Mesenchymal stem cell (in vitro differentiated cells and primary cell): Measurements from ENCODE around the gene GTPBP3.

Source experiments
- DNase-seq: peaks from one replicate; pipeline ENCODE4 v3.0.0-alpha.2; 2013
- H2AFZ ChIP-seq: one replicate; pipeline ENCODE4 v1.6.1; 2013; ENCODE audit warnings: low read depth, mild to moderate bottlenecking, control low read depth, inconsistent platforms, low read length, moderate library complexity
- H2AK5ac ChIP-seq: 2 replicates; pipeline ENCODE4 v1.6.1; 2013; ENCODE audit warnings: low read length, moderate library complexity, mild to moderate bottlenecking, inconsistent platforms; ENCODE audit not compliant: severe bottlenecking
- H2BK120ac ChIP-seq: one replicate; pipeline ENCODE4 v1.6.1; 2013; ENCODE audit warnings: low read depth, mild to moderate bottlenecking, inconsistent platforms, low read length, moderate library complexity
- H2BK12ac ChIP-seq, 2 experiments: one replicate each; pipeline ENCODE4 v1.6.1; 2013; ENCODE audit warnings: inconsistent platforms in 2 of 2, low read length in 2 of 2, mild to moderate bottlenecking in 2 of 2, moderate library complexity in 2 of 2, control low read depth in 1 of 2
- H2BK15ac ChIP-seq: one replicate; pipeline ENCODE4 v1.6.1; 2013; ENCODE audit warnings: mild to moderate bottlenecking, low read depth, inconsistent platforms; ENCODE audit not compliant: poor library complexity, severe bottlenecking
- H2BK5ac ChIP-seq: 2 replicates; pipeline ENCODE4 v1.6.1; 2013; ENCODE audit warnings: low read depth, mild to moderate bottlenecking, low read length, control low read depth, inconsistent platforms; ENCODE audit not compliant: poor library complexity, severe bottlenecking
- H3K14ac ChIP-seq, 2 experiments: one replicate each; pipeline ENCODE4 v1.6.1; 2013; ENCODE audit warnings: inconsistent platforms in 2 of 2, low read length in 2 of 2, control low read depth in 1 of 2, mild to moderate bottlenecking in 1 of 2, moderate library complexity in 1 of 2
- H3K18ac ChIP-seq, 2 experiments: one replicate each; pipeline ENCODE4 v1.6.1; 2013; ENCODE audit warnings: inconsistent platforms in 2 of 2, low read length in 2 of 2, control low read depth in 1 of 2, low read depth in 1 of 2, mild to moderate bottlenecking in 1 of 2
- H3K23ac ChIP-seq, 2 experiments: one replicate each; pipeline ENCODE4 v1.6.1; 2013; ENCODE audit warnings: inconsistent platforms in 2 of 2, low read length in 2 of 2, mild to moderate bottlenecking in 2 of 2, moderate library complexity in 2 of 2, control low read depth in 1 of 2
- H3K27ac ChIP-seq: 2 replicates; pipeline ENCODE4 v1.5.1; 2013; ENCODE audit warnings: mild to moderate bottlenecking, moderate library complexity, low read length, control low read depth, inconsistent platforms; ENCODE audit not compliant: poor library complexity, severe bottlenecking
- H3K27me3 ChIP-seq, 2 experiments: 2 replicates each; pipeline versions ENCODE4 v1.6.1 to v1.7.0; 2013; ENCODE audit warnings: low read length in 2 of 2, mild to moderate bottlenecking in 2 of 2, moderate library complexity in 2 of 2, control low read depth in 1 of 2, inconsistent platforms in 1 of 2; ENCODE audit not compliant: control insufficient read depth in 1 of 2, insufficient read depth in 1 of 2
- H3K36me3 ChIP-seq, 2 experiments: 2 replicates each; pipeline versions ENCODE4 v1.6.1 to v1.7.0; 2013; ENCODE audit warnings: low read length in 2 of 2, control low read depth in 1 of 2, inconsistent platforms in 1 of 2, low read depth in 1 of 2, mild to moderate bottlenecking in 1 of 2; ENCODE audit not compliant: insufficient read depth in 2 of 2, control insufficient read depth in 1 of 2
- H3K4ac ChIP-seq, 2 experiments: one replicate each; pipeline ENCODE4 v1.6.1; 2013; ENCODE audit warnings: inconsistent platforms in 2 of 2, low read length in 2 of 2, mild to moderate bottlenecking in 2 of 2, moderate library complexity in 2 of 2, control low read depth in 1 of 2, low read depth in 1 of 2
- H3K4me1 ChIP-seq: 2 replicates; pipeline ENCODE4 v1.6.1; 2013; ENCODE audit warnings: low read depth, low read length, control low read depth; ENCODE audit not compliant: control insufficient read depth, insufficient read depth
- H3K4me2 ChIP-seq: 2 replicates; pipeline ENCODE4 v1.6.1; 2013; ENCODE audit warnings: low read length, mild to moderate bottlenecking, inconsistent platforms; ENCODE audit not compliant: poor library complexity, severe bottlenecking
- H3K4me3 ChIP-seq, 2 experiments: 2 replicates each; pipeline versions ENCODE4 v1.5.1 to v1.7.0; 2013; ENCODE audit warnings: low read length in 2 of 2, mild to moderate bottlenecking in 2 of 2, control low read depth in 1 of 2, low read depth in 1 of 2; ENCODE audit not compliant: insufficient read depth in 1 of 2
- H3K79me1 ChIP-seq: replicated peaks from 2 replicates; pipeline ENCODE4 v1.6.1; 2013; ENCODE audit warnings: mild to moderate bottlenecking, control low read depth, low read length, inconsistent platforms; ENCODE audit not compliant: poor library complexity, severe bottlenecking
- H3K9ac ChIP-seq: 2 replicates; pipeline ENCODE4 v1.7.0; 2013; ENCODE audit warnings: mild to moderate bottlenecking, low read length, moderate library complexity
- H3K9me3 ChIP-seq: 2 replicates; pipeline ENCODE4 v1.7.0; 2013; ENCODE audit warnings: mild to moderate bottlenecking, low read length; ENCODE audit not compliant: control insufficient read depth
- H4K8ac ChIP-seq: one replicate; pipeline ENCODE4 v1.6.1; 2013; ENCODE audit warnings: inconsistent platforms, mild to moderate bottlenecking, low read length, moderate library complexity
- H4K91ac ChIP-seq: one replicate; pipeline ENCODE4 v1.6.1; 2013; ENCODE audit warnings: mild to moderate bottlenecking, low read length, inconsistent platforms
- WGBS: methylation state at CpG from one replicate; pipeline ENCODE4 v1.1.7; 2013; ENCODE audit warnings: mixed read lengths; 5-methylcytosine and 5-hydroxymethylcytosine counted together

GTPBP3 gene

DNA sequence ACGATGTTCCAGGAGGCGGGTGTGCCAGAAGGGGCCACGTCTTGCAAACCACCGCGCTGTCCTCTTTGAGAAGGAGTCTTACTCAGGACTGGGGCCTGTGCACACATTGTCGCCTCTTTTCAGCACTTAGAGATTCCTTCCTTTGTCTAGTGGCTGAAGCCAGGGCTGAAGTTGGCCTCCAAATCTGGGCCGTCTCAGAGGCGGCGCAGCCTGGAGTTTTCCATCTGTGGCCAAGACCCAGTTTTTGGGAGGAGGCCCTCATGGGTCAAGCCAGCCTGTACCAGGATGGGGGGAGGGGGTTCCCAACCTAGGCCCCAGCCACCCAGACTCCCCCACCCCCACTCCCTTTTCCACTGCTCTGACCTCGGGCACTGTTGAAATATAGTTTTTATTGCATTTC is 14.5 kb upstream of the GTPBP3 start:
- Histone ChIP-seq H3K14ac (no peak overlapping the region), H2BK5ac (no peak overlapping the region), H4K8ac (no peak overlapping the region), H3K79me1 (peaks cover 26% of the 10 kb centered on the region), H3K4me1 (peaks cover 21% of the 10 kb centered on the region), H3K27ac (no peak overlapping the region), H3K4me3 (no peak overlapping the region), H3K4ac (no peak overlapping the region), H3K9ac (peak overlapping the region; percentile 17), H3K27me3 (no peaks in the 10 kb centered on the region), H2BK15ac (no peak overlapping the region), H3K4me2 (no peak overlapping the region), H2BK12ac (no peak overlapping the region), H2AFZ (no peak overlapping the region), H2AK5ac (no peak overlapping the region), H3K23ac (no peak overlapping the region), H4K91ac (no peak overlapping the region), H3K9me3 (no peaks in the 10 kb centered on the region), H2BK120ac (no peak overlapping the region), H3K18ac (no peak overlapping the region), H3K36me3 (peaks cover 36 to 70% of the 10 kb centered on the region in 2 experiments)
- no peak for DNase-seq
- 93% methylated on average over 6 of the region's 10 CpGs for WGBS

DNA sequence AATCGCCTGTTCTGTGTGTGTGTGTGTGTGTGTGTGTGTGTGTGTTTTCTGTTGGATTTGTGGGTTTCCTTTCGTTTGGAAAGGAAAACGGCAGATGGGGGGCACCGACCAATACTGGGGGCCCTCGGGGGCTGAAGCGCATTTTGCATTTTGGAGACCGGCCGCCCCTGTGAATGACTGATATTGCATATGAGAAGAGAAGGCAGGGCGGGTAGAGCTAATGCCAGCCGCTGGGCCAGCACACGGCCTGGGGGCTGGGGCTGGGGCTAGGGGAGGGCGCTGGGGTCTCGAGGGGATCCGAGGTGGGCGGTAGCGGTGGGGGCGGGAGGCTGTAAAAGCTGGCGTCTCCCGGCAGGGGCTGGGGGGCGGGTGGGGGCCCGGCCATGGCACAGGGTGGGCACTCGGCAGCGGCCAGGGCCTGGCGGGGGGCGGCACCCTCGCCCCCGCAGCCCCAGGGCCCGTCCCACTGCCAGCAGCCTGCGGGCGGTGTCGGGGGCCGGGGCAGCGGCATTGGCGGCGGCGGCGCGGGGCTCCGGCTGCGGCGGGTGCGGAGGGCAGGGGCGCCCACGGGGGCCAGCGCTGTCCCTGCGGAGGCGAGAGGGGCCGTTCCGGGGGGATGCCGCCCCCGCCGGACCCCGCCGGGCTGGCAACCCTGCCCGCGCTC is 13.9 kb upstream of the GTPBP3 start:
- H2BK5ac ChIP-seq = no peak overlapping the region
- no peak overlapping the region for H2BK120ac ChIP-seq
- peaks cover 36 to 66% of the 10 kb centered on the region in 2 experiments for H3K36me3 ChIP-seq
- H3K18ac ChIP-seq = no peak overlapping the region
- H3K27ac ChIP-seq = no peak overlapping the region
- H3K4me3 ChIP-seq = no peak overlapping the region
- no peak overlapping the region for H4K91ac ChIP-seq
- H2BK12ac ChIP-seq = no peak overlapping the region
- H3K23ac ChIP-seq = no peak overlapping the region
- 97% methylated on average over 46 of the region's 56 CpGs for whole genome bisulfite sequencing
- peaks cover 26% of the 10 kb centered on the region for H3K4me1 ChIP-seq
- no peak overlapping the region for H4K8ac ChIP-seq
- H3K4ac ChIP-seq = no peak overlapping the region
- H2AFZ ChIP-seq = no peak overlapping the region
- no peak overlapping the region for H3K9ac ChIP-seq
- no peak for DNase-seq
- H3K79me1 ChIP-seq = peaks cover 25% of the 10 kb centered on the region
- no peak overlapping the region for H3K4me2 ChIP-seq
- no peak overlapping the region for H2AK5ac ChIP-seq
- H3K9me3 ChIP-seq = no peaks in the 10 kb centered on the region
- H3K27me3 ChIP-seq = no peaks in the 10 kb centered on the region
- H2BK15ac ChIP-seq = no peak overlapping the region
- H3K14ac ChIP-seq = no peak overlapping the region

DNA sequence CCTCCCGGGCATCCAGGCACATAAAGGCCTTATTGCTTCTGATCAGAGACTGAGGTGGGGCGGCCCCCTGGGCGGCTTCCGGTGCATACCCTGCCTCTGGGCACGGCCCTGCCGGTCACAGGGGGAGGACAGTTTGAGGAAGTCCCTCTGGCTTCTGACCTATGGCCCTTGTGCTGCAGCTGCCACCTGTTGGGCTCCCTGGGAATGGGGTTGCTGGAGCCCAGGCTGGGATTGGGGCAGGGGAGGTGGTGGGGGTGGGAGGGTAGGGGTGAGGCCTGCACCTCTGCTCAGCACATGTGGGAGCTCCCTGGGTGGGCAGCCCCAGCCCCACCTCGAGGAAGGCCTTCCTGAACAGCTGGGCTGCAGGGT is 13.4 kb upstream of the GTPBP3 start:
- H3K36me3 ChIP-seq = peaks cover 34 to 62% of the 10 kb centered on the region in 2 experiments
- H3K9me3 ChIP-seq = no peaks in the 10 kb centered on the region
- H3K4me3 ChIP-seq = no peak overlapping the region
- H2BK15ac ChIP-seq = no peak overlapping the region
- no peak overlapping the region for H3K18ac ChIP-seq
- H3K79me1 ChIP-seq = peaks cover 22% of the 10 kb centered on the region
- H3K4me2 ChIP-seq = no peak overlapping the region
- no peak overlapping the region for H2BK5ac ChIP-seq
- H2AFZ ChIP-seq = no peak overlapping the region
- H2BK12ac ChIP-seq = no peak overlapping the region
- DNase-seq = no peak
- H3K23ac ChIP-seq = no peak overlapping the region
- peaks cover 30% of the 10 kb centered on the region for H3K4me1 ChIP-seq
- no peak overlapping the region for H3K9ac ChIP-seq
- no peak overlapping the region for H2BK120ac ChIP-seq
- no peak overlapping the region for H3K4ac ChIP-seq
- WGBS = 84% methylated on average over 7 of the region's 7 CpGs
- no peak overlapping the region for H3K27ac ChIP-seq
- H3K27me3 ChIP-seq = no peaks in the 10 kb centered on the region
- H2AK5ac ChIP-seq = no peak overlapping the region
- no peak overlapping the region for H3K14ac ChIP-seq
- no peak overlapping the region for H4K91ac ChIP-seq
- no peak overlapping the region for H4K8ac ChIP-seq

DNA sequence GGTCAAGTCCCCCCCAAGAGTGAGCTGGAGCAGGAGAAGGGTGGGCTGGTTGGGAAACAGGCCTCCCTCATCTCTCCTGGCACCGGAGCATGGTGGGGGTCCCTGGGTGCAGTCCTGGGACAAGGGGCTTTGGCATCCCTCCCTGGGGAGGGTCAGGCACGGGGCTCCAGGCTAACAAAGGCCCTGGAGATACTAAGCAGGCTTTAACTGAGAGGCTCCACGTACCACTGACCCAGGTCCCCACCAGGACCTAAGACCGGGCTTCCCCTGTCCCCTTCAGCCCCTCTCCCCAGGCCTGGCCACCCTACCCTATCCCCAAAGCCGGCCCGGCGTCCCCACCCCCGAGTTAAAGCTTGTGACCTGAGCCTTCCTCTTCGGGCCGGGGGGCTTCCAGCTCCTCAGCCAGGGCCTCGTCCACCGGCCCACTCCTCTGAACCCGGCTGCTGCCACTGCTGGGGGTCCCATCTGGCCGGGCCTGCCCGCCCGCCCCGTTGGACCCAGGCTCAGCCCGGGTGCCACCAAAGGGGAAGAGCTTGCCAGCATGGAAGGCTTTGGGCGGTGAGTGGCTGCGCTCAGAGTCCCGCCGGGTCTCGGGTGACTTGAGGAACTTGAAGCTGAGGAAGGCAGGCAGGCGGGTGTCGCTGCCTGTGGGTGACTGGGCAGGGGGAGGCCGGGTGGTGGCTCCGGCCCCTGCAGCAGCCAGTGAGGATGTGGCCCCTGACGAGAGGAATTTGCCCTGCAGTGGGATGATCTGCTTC is 12.8 kb upstream of the GTPBP3 start:
- no peak overlapping the region for H3K4ac ChIP-seq
- H3K14ac ChIP-seq = no peak overlapping the region
- H2BK5ac ChIP-seq = no peak overlapping the region
- H3K27ac ChIP-seq = no peak overlapping the region
- H2AK5ac ChIP-seq = no peak overlapping the region
- H2AFZ ChIP-seq = no peak overlapping the region
- no peak overlapping the region for H2BK120ac ChIP-seq
- H2BK15ac ChIP-seq = no peak overlapping the region
- H4K91ac ChIP-seq = no peak overlapping the region
- H3K9me3 ChIP-seq = no peaks in the 10 kb centered on the region
- peaks cover 31 to 62% of the 10 kb centered on the region in 2 experiments for H3K36me3 ChIP-seq
- peaks cover 35% of the 10 kb centered on the region for H3K4me1 ChIP-seq
- H3K9ac ChIP-seq = no peak overlapping the region
- WGBS = 97% methylated on average over 28 of the region's 28 CpGs
- H3K27me3 ChIP-seq = no peaks in the 10 kb centered on the region
- no peak overlapping the region for H3K23ac ChIP-seq
- H4K8ac ChIP-seq = no peak overlapping the region
- H3K4me3 ChIP-seq = no peak overlapping the region
- H3K4me2 ChIP-seq = no peak overlapping the region
- H3K79me1 ChIP-seq = peaks cover 20% of the 10 kb centered on the region
- DNase-seq = no peak
- no peak overlapping the region for H3K18ac ChIP-seq
- no peak overlapping the region for H2BK12ac ChIP-seq
